OCI-LY7 (cell line): ENCODE data around the gene GRAMD1B.
A peak's percentile ranks its signal among the peaks of the same experiment; 100 is the strongest.

Experiments
- CTCF ChIP-seq: fragments of 200-600 bp; sonication (generic); conservative IDR thresholded peaks from 2 replicates; pipeline ENCODE4 v1.5.1; 2014; ENCODE audit warnings: mild to moderate bottlenecking, antibody characterized with exemption, low read length, moderate library complexity, mixed read lengths
- EZH2phosphoT487 ChIP-seq: fragments of 200-600 bp; sonication (generic); IDR thresholded peaks from 2 replicates; pipeline ENCODE4 v1.6.1; 2018; ENCODE audit warnings: low read depth, borderline replicate concordance, mild to moderate bottlenecking, mixed run types, antibody characterized with exemption, low read length, moderate library complexity, mixed read lengths

DNA sequence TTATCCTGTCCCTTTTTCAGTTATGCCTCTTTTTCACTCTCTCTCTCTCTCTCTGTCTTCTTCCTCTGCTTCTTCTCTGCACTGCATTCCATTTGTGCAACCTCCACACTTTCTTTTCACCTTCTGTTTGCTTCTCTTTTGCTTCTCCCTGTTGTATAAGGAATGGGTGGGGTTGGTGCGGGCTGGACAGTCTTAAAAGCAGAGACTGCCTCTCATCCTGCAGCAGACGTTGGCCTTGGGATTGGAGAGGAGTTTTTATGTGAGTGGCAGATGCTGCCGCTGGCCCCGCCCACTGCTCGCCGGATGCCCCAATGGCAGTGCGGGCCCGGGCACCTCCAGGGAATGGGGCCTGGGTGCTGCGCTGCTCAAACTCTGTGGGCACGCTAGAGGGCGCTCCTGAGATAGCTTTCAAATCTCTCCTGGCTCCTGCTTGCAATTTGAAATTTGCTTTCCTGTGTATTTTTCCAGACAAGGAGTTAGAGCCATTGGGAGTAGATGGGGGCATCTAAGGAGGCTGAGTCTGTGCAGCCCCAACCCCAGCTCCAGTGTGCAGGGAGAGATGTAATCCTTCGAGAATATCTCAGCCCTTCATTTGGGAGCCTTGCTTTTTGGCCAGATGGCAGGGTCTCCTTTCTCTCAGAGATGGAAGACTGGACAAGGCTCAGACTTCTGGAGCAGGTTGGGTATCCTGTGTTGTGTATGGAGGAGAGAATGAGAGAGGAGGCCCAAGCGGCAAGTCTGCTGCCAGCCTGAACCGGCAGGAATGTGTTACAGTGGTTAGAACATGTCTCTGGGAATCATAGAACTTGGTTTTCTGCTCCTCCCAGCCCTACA, 81.2 kb downstream of the GRAMD1B start:
- TF ChIP-seq CTCF (peak; percentile 96), EZH2phosphoT487 (no peak)
